Naive thymus-derived CD4-positive, alpha-beta T cell (primary cell): Measurements from ENCODE around the gene DCDC2B. TPM values are rescaled to one million over a fixed set of nuclear protein-coding genes. Genes with fewer than 3 reads are reported as not detected.
A peak's percentile ranks its signal among the peaks of the same experiment; 100 is the strongest.

Experiments
- ATAC-seq: fragments of 150-1000 bp; cut with Tn5 transposase; 2 replicates; pipeline ENCODE4 v1.10.0; 2021; ENCODE audit warnings: mild to moderate bottlenecking, moderate library complexity
- CTCF ChIA-PET: fragments of 350-600 bp; sonication (Branson Sonifier 250); formaldehyde crosslinking; loops from one replicate; lab custom pipeline; 2021; ENCODE audit warnings: antibody characterized with exemption; lab: Charles Lee
- POLR2A ChIA-PET: fragments of 350-600 bp; sonication (Branson Sonifier 250); formaldehyde crosslinking; loops from one replicate; lab custom pipeline; 2021; ENCODE audit warnings: antibody characterized with exemption, inconsistent platforms; lab: Charles Lee
- DNase-seq, 9 donors: peaks; one replicate each; pipeline versions ENCODE4 v3.0.0 to v3.0.0-alpha.2; 2020 to 2022; ENCODE audit warnings: mixed read lengths in 1 of 9
- H3K27ac ChIP-seq: one replicate; pipeline ENCODE4 v1.7.0; 2013; ENCODE audit warnings: mild to moderate bottlenecking, low read depth, low read length, moderate library complexity
- H3K27me3 ChIP-seq, 2 donors: one replicate each; pipeline ENCODE4 v1.7.0; 2013; ENCODE audit warnings: low read length in 2 of 2, mild to moderate bottlenecking in 2 of 2, moderate library complexity in 2 of 2; ENCODE audit not compliant: control insufficient read depth in 2 of 2, insufficient read depth in 2 of 2
- H3K36me3 ChIP-seq, 3 experiments: 1 replicate in 2 of 3; 2 replicates in 1 of 3; pipeline ENCODE4 v1.7.0; 2013; ENCODE audit warnings: low read length in 3 of 3, mild to moderate bottlenecking in 3 of 3, moderate library complexity in 1 of 3; ENCODE audit not compliant: insufficient read depth in 3 of 3, control insufficient read depth in 2 of 3
- H3K4me1 ChIP-seq, 2 donors: one replicate each; pipeline ENCODE4 v1.7.0; 2013; ENCODE audit warnings: low read length in 2 of 2, mild to moderate bottlenecking in 2 of 2, moderate library complexity in 1 of 2; ENCODE audit not compliant: control insufficient read depth in 2 of 2, insufficient read depth in 2 of 2
- H3K4me3 ChIP-seq: 2 replicates; pipeline ENCODE4 v1.7.0; 2013; ENCODE audit warnings: mild to moderate bottlenecking, low read length
- H3K9me3 ChIP-seq, 3 experiments: 1 replicate in 2 of 3; 2 replicates in 1 of 3; pipeline ENCODE4 v1.7.0; 2013; ENCODE audit warnings: low read length in 3 of 3; ENCODE audit not compliant: control insufficient read depth in 2 of 3
- H3K27ac Mint-ChIP-seq, 9 donors: one replicate each; pipeline ENCODE4 v1.8.0; 2020 to 2022; ENCODE audit warnings: mixed read lengths in 9 of 9, mild to moderate bottlenecking in 8 of 9, moderate library complexity in 5 of 9, inconsistent platforms in 2 of 9
- H3K27me3 Mint-ChIP-seq, 5 donors: one replicate each; pipeline ENCODE4 v1.8.0; 2021 to 2022; ENCODE audit warnings: mixed read lengths in 5 of 5, mild to moderate bottlenecking in 1 of 5
- H3K36me3 Mint-ChIP-seq, 5 donors: one replicate each; pipeline ENCODE4 v1.8.0; 2020 to 2022; ENCODE audit warnings: mixed read lengths in 5 of 5, mild to moderate bottlenecking in 3 of 5, inconsistent platforms in 1 of 5
- H3K4me1 Mint-ChIP-seq, 7 donors: one replicate each; pipeline ENCODE4 v1.8.0; 2020 to 2022; ENCODE audit warnings: mixed read lengths in 7 of 7, mild to moderate bottlenecking in 3 of 7, inconsistent platforms in 1 of 7
- H3K4me3 Mint-ChIP-seq, 10 donors: one replicate each; pipeline ENCODE4 v1.8.0; 2020 to 2022; ENCODE audit warnings: mild to moderate bottlenecking in 10 of 10, mixed read lengths in 10 of 10, moderate library complexity in 6 of 10, inconsistent platforms in 2 of 10
- H3K9me3 Mint-ChIP-seq, 11 donors: one replicate each; pipeline ENCODE4 v1.8.0; 2020 to 2022; ENCODE audit warnings: mixed read lengths in 11 of 11, mild to moderate bottlenecking in 4 of 11, inconsistent platforms in 1 of 11, moderate library complexity in 1 of 11
- intact Hi-C, 2 donors: fragments of 100-400 bp; cut with micrococcal nuclease; formaldehyde crosslinking; loops; one replicate each; pipeline ENCODE4 v1.15.1; 2023
- polyA plus RNA-seq, 2 donors: library from polyadenylated mRNA; unstranded; fragments of 300-500 nt; fragmentation: Illumina TruSeq; gene quantifications; one replicate each; pipeline ENCODE4 v1.2.3, GENCODE V29; 2021
- total RNA-seq, 6 experiments: library from RNA in 5 of 6; stranded (reverse) in 5 of 6; gene quantifications; 1 replicate in 5 of 6; 2 replicates in 1 of 6; pipeline ENCODE4 v1.2.3 and lab custom pipeline; 2021 to 2026

Gene DCDC2B
- total and polyA plus RNA-seq, 7 experiments from 2014 or later, result 0.25 TPM; not detected in 6

DNA sequence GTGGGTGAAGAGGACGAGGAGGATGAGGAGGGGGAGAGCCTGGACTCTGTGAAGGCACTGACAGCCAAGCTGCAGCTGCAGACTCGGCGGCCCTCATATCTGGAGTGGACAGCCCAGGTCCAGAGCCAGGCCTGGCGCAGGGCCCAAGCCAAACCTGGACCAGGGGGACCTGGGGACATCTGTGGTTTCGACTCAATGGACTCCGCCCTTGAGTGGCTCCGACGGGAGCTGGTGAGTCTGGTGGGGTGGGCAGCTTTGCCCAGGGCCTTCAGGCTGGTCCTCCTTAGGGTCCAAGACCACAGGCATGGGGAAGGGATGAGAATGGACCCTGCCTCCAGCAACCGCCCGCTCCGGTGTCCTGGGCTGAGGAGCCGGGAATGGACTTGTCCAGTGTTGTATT is 38.6 kb downstream of the DCDC2B start:
- H3K4me3 ChIP-seq, result no peak overlapping the region
- H3K27ac Mint-ChIP-seq, result peak overlapping the region; percentile 87 to 100 (median 97)

DNA sequence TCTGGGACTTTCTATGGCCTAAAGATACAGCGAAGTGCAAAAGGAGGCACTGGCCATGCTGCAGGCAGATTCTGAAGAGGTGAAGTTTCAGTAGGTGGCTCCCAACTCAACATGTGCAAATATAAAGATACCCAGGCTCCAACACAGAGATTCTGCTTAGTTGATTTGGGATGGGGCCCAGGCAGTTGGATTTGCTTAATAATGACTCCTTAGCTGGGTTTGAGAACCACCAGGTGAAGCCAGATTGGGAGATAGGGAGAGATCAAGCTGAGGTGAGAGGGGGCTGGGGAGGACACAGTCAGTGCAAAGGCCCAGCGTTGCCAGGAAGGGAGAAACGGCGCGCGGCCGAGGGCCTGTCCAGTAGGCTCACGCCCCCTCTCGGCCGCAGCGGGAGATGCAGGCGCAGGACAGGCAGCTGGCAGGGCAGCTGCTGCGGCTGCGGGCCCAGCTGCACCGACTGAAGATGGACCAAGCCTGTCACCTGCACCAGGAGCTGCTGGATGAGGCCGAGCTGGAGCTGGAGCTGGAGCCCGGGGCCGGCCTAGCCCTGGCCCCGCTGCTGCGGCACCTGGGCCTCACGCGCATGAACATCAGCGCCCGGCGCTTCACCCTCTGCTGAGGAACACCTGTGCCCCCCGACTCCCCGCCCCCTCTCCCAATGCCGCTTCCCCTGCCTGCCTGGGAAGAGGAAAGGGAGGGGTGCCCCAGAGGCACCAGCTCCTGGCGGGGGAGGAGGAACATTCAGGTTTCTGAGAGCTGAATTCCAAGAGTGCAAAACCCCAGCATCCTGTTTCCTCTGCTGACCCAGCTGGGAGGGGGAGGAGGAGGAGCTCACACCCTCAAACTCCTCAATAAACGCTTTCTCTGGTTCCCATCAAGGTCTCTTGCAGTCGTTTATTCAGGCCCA is 39.3 kb downstream of the DCDC2B start:
- peak; percentile 45 for ATAC-seq
- Mint-ChIP-seq H3K36me3 (peaks cover 12 to 23% (median 16%) of the 10 kb centered on the region in 5 donors), H3K27ac (peak overlapping the region; percentile 92 to 100 (median 99)), H3K9me3 (peaks cover 0 to 2% (median 0%) of the 10 kb centered on the region in 11 donors), H3K4me3 (peak overlapping the region; percentile 66 to 100 (median 98)), H3K4me1 (peaks cover 32 to 60% (median 52%) of the 10 kb centered on the region in 7 donors), H3K27me3 (peaks cover 0 to 2% (median 0%) of the 10 kb centered on the region in 5 donors)
- peak; percentile 43 to 84 (median 56) for DNase-seq
- POLR2A ChIA-PET, result interaction anchor here (0.7 to 28.2 kb wide), 19 partner anchors 0 to 146 kb away, joined by 3 to 738 read pairs (median 6); partner anchors contain the start of genes BSDC1, CCDC28B, FAM167B and HDAC1
- H3K36me3 ChIP-seq, result peaks cover 0 to 17% (median 0%) of the 10 kb centered on the region in 3 experiments
- H3K4me3 ChIP-seq, result peak overlapping the region; percentile 52
- H3K9me3 ChIP-seq, result no peaks in the 10 kb centered on the region
- H3K4me1 ChIP-seq, result peaks cover 37 to 51% of the 10 kb centered on the region in 2 donors
- intact Hi-C loops, result loop anchor here (1.0 to 2.0 kb wide), 4 partner anchors 26 to 175 kb away; partner anchors contain the start of gene HDAC1 (in 1 of the 2)
- no peaks in the 10 kb centered on the region for H3K27me3 ChIP-seq
- CTCF ChIA-PET, result interaction anchor here (0.6 to 4.6 kb wide), 29 partner anchors 8 to 316 kb away, joined by 3 to 38 read pairs (median 4); partner anchors contain the start of genes IQCC and MARCKSL1
- peak overlapping the region; percentile 91 for H3K27ac ChIP-seq

More for the DNA sequence above, 38.6 kb downstream of the DCDC2B start:
- Histone ChIP-seq H3K4me1 (peaks cover 37 to 54% of the 10 kb centered on the region in 2 donors), H3K36me3 (peaks cover 0 to 14% (median 0%) of the 10 kb centered on the region in 3 experiments), H3K27me3 (no peaks in the 10 kb centered on the region), H3K27ac (peak overlapping the region; percentile 91), H3K9me3 (no peaks in the 10 kb centered on the region)
- H3K4me3 Mint-ChIP-seq, result peak overlapping the region in 9 of 10 donors; percentile 38 to 100 (median 92)
- H3K4me1 Mint-ChIP-seq, result peaks cover 35 to 59% (median 53%) of the 10 kb centered on the region in 7 donors
- ATAC-seq (no peak), DNase-seq (no peak)
- peaks cover 7 to 16% (median 9%) of the 10 kb centered on the region in 5 donors for H3K36me3 Mint-ChIP-seq
- H3K9me3 Mint-ChIP-seq, result peaks cover 0 to 2% (median 0%) of the 10 kb centered on the region in 11 donors
- ChIA-PET POLR2A (interaction anchor here (0.7 to 28.2 kb wide), 10 partner anchors 0 to 97 kb away, joined by 3 to 738 read pairs (median 24); partner anchors contain the start of genes FAM167B, HDAC1, LCK and MARCKSL1), CTCF (interaction anchor here (0.6 to 4.6 kb wide), 10 partner anchors 10 to 70 kb away, joined by 4 to 32 read pairs (median 5); no protein-coding TSS in a partner anchor)
- intact Hi-C loops, result no loop called here
- peaks cover 0 to 2% (median 0%) of the 10 kb centered on the region in 5 donors for H3K27me3 Mint-ChIP-seq

DNA sequence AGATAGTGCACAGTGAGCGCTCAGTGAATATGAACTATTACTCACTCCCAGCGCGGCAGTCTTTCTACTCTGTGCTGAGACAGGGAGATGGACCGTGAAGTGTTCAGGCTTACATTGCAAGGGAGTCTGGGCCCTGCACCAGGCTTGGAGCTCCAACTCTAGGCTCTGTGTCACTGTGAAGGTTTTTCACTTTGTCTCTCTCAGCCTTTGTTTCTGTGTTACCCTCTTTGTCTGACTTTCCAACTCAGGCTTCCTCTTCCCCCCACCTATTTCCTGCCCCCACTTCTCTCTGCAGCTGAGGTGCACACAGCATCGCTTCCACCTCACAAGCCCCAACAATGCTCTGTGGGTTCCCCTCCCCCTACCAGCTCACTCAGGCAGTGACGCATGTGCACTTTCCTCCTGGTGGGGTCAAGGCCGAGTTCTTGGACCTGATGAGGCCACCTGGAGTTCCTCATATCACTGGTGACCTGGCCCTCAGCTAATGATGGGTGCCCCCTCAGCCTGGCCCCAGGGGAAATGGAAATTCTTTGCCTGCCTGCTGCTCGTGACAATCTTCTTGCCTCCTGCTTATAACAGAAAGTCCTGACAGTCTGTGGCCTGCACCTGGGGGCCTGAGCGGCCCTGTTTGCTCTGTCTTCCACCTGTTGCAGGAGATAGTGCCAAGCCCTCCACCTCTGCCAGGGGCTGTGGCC is 41.1 kb downstream of the DCDC2B start:
- Histone ChIP-seq H3K4me3 (peak overlapping the region; percentile 69), H3K27me3 (no peaks in the 10 kb centered on the region), H3K36me3 (peaks cover 0 to 17% (median 0%) of the 10 kb centered on the region in 3 experiments), H3K27ac (peak overlapping the region; percentile 91), H3K9me3 (no peaks in the 10 kb centered on the region), H3K4me1 (peaks cover 37 to 51% of the 10 kb centered on the region in 2 donors)
- ChIA-PET POLR2A (interaction anchor here (0.6 to 28.2 kb wide), 33 partner anchors 2 to 311 kb away, joined by 3 to 738 read pairs (median 6); partner anchors contain the start of genes BSDC1, CCDC28B, FAM167B and HDAC1), CTCF (interaction anchor here (0.5 to 4.6 kb wide), 19 partner anchors 10 to 312 kb away, joined by 3 to 38 read pairs (median 3); partner anchors contain the start of genes CCDC28B, HDAC1 and PTP4A2)
- H3K27ac Mint-ChIP-seq, result peak overlapping the region; percentile 92 to 99 (median 99)
- DNase-seq (peak; percentile 54 to 94 (median 89)), ATAC-seq (peak; percentile 91)
- H3K4me3 Mint-ChIP-seq, result peak overlapping the region; percentile 92 to 100 (median 100)
- peaks cover 0 to 2% (median 0%) of the 10 kb centered on the region in 11 donors for H3K9me3 Mint-ChIP-seq
- peaks cover 0 to 2% (median 0%) of the 10 kb centered on the region in 5 donors for H3K27me3 Mint-ChIP-seq
- H3K4me1 Mint-ChIP-seq, result peaks cover 32 to 66% (median 58%) of the 10 kb centered on the region in 7 donors
- peaks cover 12 to 32% (median 20%) of the 10 kb centered on the region in 5 donors for H3K36me3 Mint-ChIP-seq
- intact Hi-C loops, result loop anchor here (1.0 to 5.0 kb wide), 11 partner anchors 17 to 401 kb away; partner anchors contain the start of genes EIF3I (in 2 of the 2), TMEM234 (in 2 of the 2), BSDC1 (in 1 of the 2) and CCDC28B (in 1 of the 2)

DNA sequence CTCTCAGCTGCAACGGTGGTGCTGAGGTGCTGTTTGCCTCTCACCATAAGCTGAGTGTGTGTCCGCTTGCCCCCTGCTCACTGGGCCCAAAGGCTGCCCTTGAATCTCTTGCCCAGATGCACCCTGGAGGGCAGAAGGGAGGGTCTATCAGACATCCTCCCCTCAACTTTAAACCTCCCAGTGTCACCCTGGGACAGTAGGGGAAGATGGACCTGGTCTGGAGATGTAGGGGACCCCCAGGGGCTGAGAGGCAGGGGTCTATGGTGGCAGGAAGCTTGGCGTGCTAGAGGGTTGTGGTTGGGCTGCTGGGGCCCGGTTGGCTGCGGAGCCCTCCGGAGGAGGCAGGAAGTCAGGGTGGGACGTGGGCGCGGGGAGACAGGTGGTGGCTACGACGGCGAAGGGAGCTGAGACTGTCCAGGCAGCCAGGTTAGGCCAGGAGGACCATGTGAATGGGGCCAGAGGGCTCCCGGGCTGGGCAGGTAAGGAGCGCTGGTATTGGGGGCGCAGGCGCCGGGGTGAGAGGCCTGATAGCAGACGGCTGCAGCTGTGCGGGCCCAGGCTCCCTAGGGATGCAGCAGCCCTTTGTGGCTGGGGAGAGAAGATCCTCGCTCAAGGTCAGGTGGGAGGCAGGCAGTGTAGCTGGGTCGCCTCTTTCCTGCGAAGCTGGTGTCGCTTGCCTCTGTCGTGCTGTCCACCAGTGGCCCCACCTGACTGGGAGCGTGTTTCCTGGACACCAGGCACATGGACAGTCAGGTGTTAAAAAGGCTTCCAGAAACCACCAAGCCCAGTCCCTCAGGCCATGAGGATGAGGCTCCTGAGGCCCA is 42.2 kb downstream of the DCDC2B start, which contains the start of gene LCK:
TSS of gene LCK (plus strand) at position 373 of the 824 bp plus-strand sequence. CDS start 23,065 bp downstream, outside the sequence.
- peak within 1 kb of the TSS; percentile 92 to 100 (median 100) for H3K4me3 Mint-ChIP-seq
- ATAC-seq (no peak), DNase-seq (peak in 7 of 9 donors; percentile 61 to 78 (median 68))
- peaks cover 38 to 69% (median 54%) of the 10 kb centered on the region in 7 donors for H3K4me1 Mint-ChIP-seq
- Histone ChIP-seq H3K4me3 (peak within 1 kb of the TSS; percentile 69), H3K36me3 (peaks cover 0 to 17% (median 0%) of the 10 kb centered on the region in 3 experiments), H3K9me3 (no peaks in the 10 kb centered on the region), H3K27me3 (no peaks in the 10 kb centered on the region), H3K4me1 (peaks cover 42 to 46% of the 10 kb centered on the region in 2 donors), H3K27ac (peak within 1 kb of the TSS; percentile 91)
- peaks cover 12 to 38% (median 24%) of the 10 kb centered on the region in 5 donors for H3K36me3 Mint-ChIP-seq
- ChIA-PET CTCF (interaction anchor here (1.0 to 4.6 kb wide), 11 partner anchors 11 to 313 kb away, joined by 3 to 38 read pairs (median 4); partner anchors contain the start of genes CCDC28B, HDAC1 and PTP4A2), POLR2A (interaction anchor here (0.7 to 28.2 kb wide), 27 partner anchors 3 to 362 kb away, joined by 3 to 738 read pairs (median 6); partner anchors contain the start of genes BSDC1, CCDC28B, FAM167B and HDAC1)
- intact Hi-C loops, result loop anchor here (1.0 to 5.0 kb wide), 11 partner anchors 11 to 400 kb away; partner anchors contain the start of genes EIF3I (in 2 of the 2), TMEM234 (in 2 of the 2), BSDC1 (in 1 of the 2) and CCDC28B (in 1 of the 2)
- peaks cover 0 to 2% (median 0%) of the 10 kb centered on the region in 11 donors for H3K9me3 Mint-ChIP-seq
- peak within 1 kb of the TSS; percentile 92 to 99 (median 99) for H3K27ac Mint-ChIP-seq
- H3K27me3 Mint-ChIP-seq, result peaks cover 0 to 2% (median 0%) of the 10 kb centered on the region in 5 donors
